K562 (cell line): ENCODE data around the gene STK4. TPM values are rescaled to one million over a fixed set of nuclear protein-coding genes. Genes with fewer than 3 reads are reported as not detected.

ENCODE experiments used
- ATAC-seq: fragments of 200-7000 bp; cut with Tn5 transposase; 3 replicates; pipeline ENCODE4 v1.9.1; 2020; ENCODE audit warnings: moderate library complexity
- BruUV-seq: library from RNA; stranded (reverse); fragments of 400-500 nt; replicated peaks from 2 replicates; lab custom pipeline; 2021; lab: Mats Ljungman, UMichigan
- CTCF ChIA-PET: fragments of 300-600 bp; formaldehyde crosslinking; extraction: SDS; loops from one replicate; lab custom pipeline; 2021; ENCODE audit warnings: low intra/inter-chr PET ratio; lab: Yijun Ruan, JAX
- POLR2A ChIA-PET: fragments of 300-600, 350-650 bp; sonication (Branson Sonifier 250); formaldehyde crosslinking; extraction: SDS; loops from one replicate; lab custom pipeline; 2021; ENCODE audit warnings: antibody characterized with exemption, inconsistent platforms; lab: Yijun Ruan, JAX
- DNase-seq, 4 experiments: peaks; one replicate each; pipeline versions ENCODE4 v3.0.0 to v3.0.0-alpha.2; 2011 to 2018; ENCODE audit warnings: low spot score in 3 of 4, mixed read lengths in 3 of 4; ENCODE audit errors: extremely low read depth in 1 of 4
- FAIRE-seq: peaks from 2 replicates; lab custom pipeline; 2011; peaks lifted over from hg19 to GRCh38; lab: Jason Lieb, UNC
- H2AFZ ChIP-seq: 2 replicates; pipeline ENCODE4 v1.6.0; 2011; ENCODE audit warnings: low read depth, low read length, control low read depth, inconsistent platforms
- H3K27ac ChIP-seq: fragments of 200-600 bp; 3 replicates; pipeline ENCODE4 v1.8.0; 2011; ENCODE audit warnings: low read depth, mild to moderate bottlenecking, control low read depth, inconsistent platforms, low read length, moderate library complexity, mixed read lengths; ENCODE audit errors: extremely low read depth
- H3K27me3 ChIP-seq, 2 experiments: fragments of 300-600 bp in 1 of 2; 2 replicates in 1 of 2; 3 replicates in 1 of 2; pipeline versions ENCODE4 v1.6.0 to v1.8.0; 2011; ENCODE audit warnings: inconsistent platforms in 2 of 2, low read length in 2 of 2, mild to moderate bottlenecking in 1 of 2, mixed read lengths in 1 of 2, moderate library complexity in 1 of 2; ENCODE audit not compliant: control insufficient read depth in 2 of 2, insufficient read depth in 2 of 2
- H3K36me3 ChIP-seq: fragments of 300-600 bp; 3 replicates; pipeline ENCODE4 v1.8.0; 2011; ENCODE audit warnings: mild to moderate bottlenecking, low read length, inconsistent platforms; ENCODE audit not compliant: control insufficient read depth, insufficient read depth
- H3K4me1 ChIP-seq, 2 experiments: fragments of 200-600 bp in 1 of 2; replicated peaks in 1 of 2; 2 replicates in 1 of 2; 3 replicates in 1 of 2; pipeline versions ENCODE4 v1.5.1 to v1.8.0; 2011; ENCODE audit warnings: inconsistent platforms in 2 of 2, low read length in 2 of 2, mild to moderate bottlenecking in 1 of 2, mixed read lengths in 1 of 2, moderate library complexity in 1 of 2; ENCODE audit not compliant: control insufficient read depth in 2 of 2, insufficient read depth in 2 of 2
- H3K4me2 ChIP-seq: 2 replicates; pipeline ENCODE4 v1.6.1; 2011; ENCODE audit warnings: low read length, control low read depth, inconsistent platforms, mixed read lengths; ENCODE audit not compliant: insufficient read depth
- H3K4me3 ChIP-seq: fragments of 200-600 bp; sonication (generic), shearing (Covaris generic); 2 replicates; pipeline ENCODE4 v1.5.1; 2016; ENCODE audit warnings: control low read depth, inconsistent platforms
- H3K79me2 ChIP-seq: fragments of 200-600 bp; 3 replicates; pipeline ENCODE4 v1.8.0; 2011; ENCODE audit warnings: low read length, inconsistent platforms; ENCODE audit not compliant: control insufficient read depth, insufficient read depth
- H3K9ac ChIP-seq, 2 experiments: 2 replicates each; pipeline versions ENCODE4 v1.6.0 to v1.6.1; 2011; ENCODE audit warnings: low read depth in 2 of 2, low read length in 2 of 2, control low read depth in 1 of 2, inconsistent platforms in 1 of 2, mild to moderate bottlenecking in 1 of 2, mixed read lengths in 1 of 2; ENCODE audit not compliant: insufficient read depth in 1 of 2
- H3K9me1 ChIP-seq: one replicate; pipeline ENCODE4 v1.6.0; 2011; ENCODE audit warnings: inconsistent platforms, mild to moderate bottlenecking, low read length, moderate library complexity; ENCODE audit not compliant: control insufficient read depth, insufficient read depth
- H3K9me3 ChIP-seq: replicated peaks from 2 replicates; pipeline ENCODE4 v1.5.1; 2011; ENCODE audit warnings: low read depth, low read length, inconsistent platforms; ENCODE audit not compliant: control insufficient read depth, insufficient read depth
- H4K20me1 ChIP-seq: replicated peaks from 2 replicates; pipeline ENCODE4 v1.6.1; 2011; ENCODE audit warnings: low read length, inconsistent platforms, mixed read lengths; ENCODE audit not compliant: control insufficient read depth, insufficient read depth
- FOXM1 ChIP-seq, 2 experiments: fragments of 450-650 bp in 1 of 2; sonication (generic) in 1 of 2; formaldehyde crosslinking in 1 of 2; IDR thresholded peaks; 2 replicates each; pipeline versions ENCODE4 v1.6.1 to v1.9.0; 2017 to 2022; ENCODE audit warnings: low read depth in 2 of 2, mild to moderate bottlenecking in 2 of 2, missing genetic modification reagents in 1 of 2, moderate library complexity in 1 of 2
- KDM5B ChIP-seq: fragments of 200-600 bp; sonication (generic); IDR thresholded peaks from 2 replicates; pipeline ENCODE4 v1.6.1; 2012; ENCODE audit warnings: low read depth, mild to moderate bottlenecking, moderate library complexity, low read length, control low read depth, inconsistent platforms; ENCODE audit not compliant: insufficient replicate concordance
- NCOA4 ChIP-seq: fragments of 450-650 bp; IDR thresholded peaks from 2 replicates; pipeline ENCODE4 v1.6.1; 2018; ENCODE audit warnings: mild to moderate bottlenecking; ENCODE audit not compliant: partially characterized antibody
- RFX1 ChIP-seq: fragments of 450-650 bp; IDR thresholded peaks from 2 replicates; pipeline ENCODE4 v1.6.1; 2016; ENCODE audit warnings: mild to moderate bottlenecking, moderate library complexity
- SAFB2 ChIP-seq: fragments of 200-400 bp; formaldehyde crosslinking; IDR thresholded peaks from 2 replicates; pipeline ENCODE4 v1.6.1; 2018; ENCODE audit warnings: borderline replicate concordance, low read length, low read depth, moderate library complexity; ENCODE audit not compliant: severe bottlenecking
- SRSF1 ChIP-seq: fragments of 200-400 bp; formaldehyde crosslinking; IDR thresholded peaks from 2 replicates; pipeline ENCODE4 v1.6.1; 2017; ENCODE audit warnings: mild to moderate bottlenecking, low read depth, low read length, moderate library complexity
- ZFP36 ChIP-seq: fragments of 150-350 bp; IDR thresholded peaks from 2 replicates; pipeline ENCODE4 v1.6.1; 2018; ENCODE audit warnings: low read length, low read depth; ENCODE audit not compliant: partially characterized antibody
- ZNF134 ChIP-seq: fragments of 250-450 bp; sonication (Bioruptor Pico); conservative IDR thresholded peaks from 2 replicates; pipeline ENCODE4 v1.4.0; 2020
- ZNF785 ChIP-seq: fragments of 250-450 bp; sonication (Bioruptor Pico); IDR thresholded peaks from 2 replicates; pipeline ENCODE4 v1.4.0; 2020; ENCODE audit warnings: mild to moderate bottlenecking
- WGBS: fragments of 100-300 bp; shearing (Covaris generic); methylation state at CpG from one replicate; pipeline ENCODE4 v1.1.6; 2016; ENCODE audit warnings: low coverage, mixed read lengths; ENCODE audit not compliant: insufficient coverage; ENCODE audit errors: missing lambda C conversion rate; 5-methylcytosine and 5-hydroxymethylcytosine counted together
- in situ Hi-C: fragments of 300-500 bp; cut with MboI; formaldehyde crosslinking; loops from 4 replicates; pipeline ENCODE4 v1.15.0; 2018; ENCODE audit warnings: inconsistent platforms, mixed read lengths
- intact Hi-C: fragments of 100-400 bp; cut with micrococcal nuclease; formaldehyde crosslinking; loops from 2 replicates; pipeline ENCODE4 v1.14.2; 2022
- polyA plus RNA-seq, 8 experiments: library from polyadenylated mRNA; depleted of rRNA in 4 of 8; stranded (reverse) in 5 of 8; unstranded in 3 of 8; fragments of >200 nt; fragmentation: Nextera tagmentation in 2 of 8; fragmentation: Illumina TruSeq in 1 of 8; extraction: Ambion mirVana in 2 of 8; extraction: Trizol in 1 of 8; gene quantifications; 2 replicates each; pipeline versions ENCODE4 v1.2.1 to v1.2.3, GENCODE V29; 2011 to 2014; ENCODE audit warnings: inconsistent platforms in 1 of 8, missing spikeins in 1 of 8
- total RNA-seq, 7 experiments: library from RNA; depleted of rRNA in 6 of 7; stranded (reverse); fragments of >200 nt in 6 of 7; fragmentation: Illumina TruSeq in 2 of 7; extraction: Trizol in 2 of 7; gene quantifications; 2 replicates each; pipeline versions ENCODE4 v1.2.1 to v1.2.3, GENCODE V29; 2011 to 2021; ENCODE audit warnings: low replicate concordance in 1 of 7
- TF ChIP-seq, protein P1 (sequence below): sonication (generic); formaldehyde crosslinking; IDR thresholded peaks from 2 replicates; pipeline ENCODE4 v1.8.0; 2022; ENCODE audit warnings: mild to moderate bottlenecking, missing genetic modification reagents

The STK4 gene
- total and polyA plus RNA-seq, 9 of the 15 experiments (the other 6 are each of a cell fraction or from before 2014, with no cell fraction given) = 11.9 to 30.6 (median 22.2) TPM

DNA sequence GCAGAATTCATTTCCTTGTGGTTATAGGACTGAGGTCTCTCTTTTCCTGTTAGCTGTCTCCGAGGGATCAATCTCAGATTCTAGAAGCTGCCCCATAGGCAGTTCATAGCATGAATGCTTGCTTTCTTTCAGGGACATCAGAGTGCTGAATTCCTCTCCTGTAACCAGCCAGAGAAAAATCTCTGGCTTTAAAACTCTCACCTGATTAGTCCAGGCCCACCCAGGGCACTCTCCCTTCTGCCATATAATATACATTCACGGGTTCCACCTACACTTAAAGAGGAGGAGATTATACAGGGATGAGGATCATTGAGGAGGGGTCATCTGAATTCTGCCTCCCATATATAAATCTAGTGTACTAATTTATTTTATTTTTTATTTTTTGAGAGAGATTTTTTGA, 136.8 kb downstream of the STK4 start:
- in situ Hi-C loops (no loop called here), intact Hi-C loops (no loop called here)
- Histone ChIP-seq H3K9me1 (no peaks in the 10 kb centered on the region), H3K27me3 (peaks cover 28 to 35% of the 10 kb centered on the region in 2 experiments), H4K20me1 (no peaks in the 10 kb centered on the region), H3K36me3 (no peaks in the 10 kb centered on the region), H3K4me2 (no peak overlapping the region), H3K27ac (no peak overlapping the region), H3K9ac (no peak overlapping the region), H3K4me3 (no peak overlapping the region), H2AFZ (no peak overlapping the region), H3K4me1 (peaks cover 0 to 9% of the 10 kb centered on the region in 2 experiments; a peak in 1 of 5 replicates), H3K79me2 (no peaks in the 10 kb centered on the region), H3K9me3 (no peaks in the 10 kb centered on the region)
- CTCF ChIA-PET = no interaction called here
- 8% methylated on average over 2 of the region's 2 CpGs for WGBS
- ATAC-seq (no peak), FAIRE-seq (no peak), DNase-seq (no peak)
- BruUV-seq = no TSS peak
- POLR2A ChIA-PET = no interaction called here
- no peak for TF ChIP-seq KDM5B
- TF ChIP-seq, protein P1, sequence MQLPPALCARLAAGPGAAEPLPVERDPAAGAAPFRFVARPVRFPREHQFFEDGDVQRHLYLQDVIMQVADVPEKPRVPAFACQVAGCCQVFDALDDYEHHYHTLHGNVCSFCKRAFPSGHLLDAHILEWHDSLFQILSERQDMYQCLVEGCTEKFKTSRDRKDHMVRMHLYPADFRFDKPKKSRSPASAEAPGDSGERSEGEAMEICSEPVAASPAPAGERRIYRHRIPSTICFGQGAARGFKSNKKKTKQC (CRISPR knock-in tag) = no peak
- peak; percentile 39; the same call in 1 of the 2 replicates for TF ChIP-seq FOXM1 (IDR thresholded peaks at IDR 0.05; ENCODE audit: low read depth)
- no peak for TF ChIP-seq FOXM1 (CRISPR knock-in tag; IDR thresholded peaks at IDR 0.05; ENCODE audit: low read depth)
- no peak for TF ChIP-seq ZFP36
- no peak for TF ChIP-seq ZNF785 (CRISPR knock-in tag)
- no peak for TF ChIP-seq SRSF1
- no peak for TF ChIP-seq RFX1
- TF ChIP-seq SAFB2 = no peak
- no peak for TF ChIP-seq NCOA4
- TF ChIP-seq ZNF134 (CRISPR knock-in tag) = peak; percentile 87
